Measurements from ENCODE around the gene CT47B1.
"Not testable (repeated sequence)": the region's sequence is repeated elsewhere in the genome, so short reads cannot be mapped to it uniquely, and the experiment has no call there.

DNA sequence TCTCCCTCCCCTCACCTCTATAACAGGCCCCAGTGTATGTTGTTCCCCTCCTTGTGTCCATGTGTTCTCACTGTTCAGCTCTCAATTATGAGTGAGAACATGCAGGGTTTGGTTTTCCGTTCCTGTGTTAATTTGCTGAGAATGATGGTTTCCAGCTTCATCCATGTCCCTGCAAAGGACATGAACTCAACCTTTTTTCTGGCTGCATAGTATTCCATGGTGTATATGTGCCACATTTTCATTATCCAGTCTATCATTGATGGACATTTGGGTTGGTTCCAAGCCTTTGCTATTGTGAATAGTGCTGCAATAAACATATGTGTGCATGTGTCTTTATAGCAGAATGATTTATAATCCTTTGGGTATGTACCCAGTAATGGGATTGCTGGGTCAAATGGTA, 48.5 kb downstream of the CT47B1 start:
- not testable (repeated sequence) for TF ChIP-seq YY1 (tag by site-specific recombination; IDR thresholded peaks at IDR 0.05); KLF9 (tag by site-specific recombination; IDR thresholded peaks at IDR 0.05; ENCODE audit: low read depth); ZNF555 (tag by site-specific recombination; conservative IDR thresholded peaks at IDR 0.05); REPIN1 (tag by site-specific recombination; IDR thresholded peaks at IDR 0.05; ENCODE audit: low read depth)
- TF ChIP-seq, protein P1, sequence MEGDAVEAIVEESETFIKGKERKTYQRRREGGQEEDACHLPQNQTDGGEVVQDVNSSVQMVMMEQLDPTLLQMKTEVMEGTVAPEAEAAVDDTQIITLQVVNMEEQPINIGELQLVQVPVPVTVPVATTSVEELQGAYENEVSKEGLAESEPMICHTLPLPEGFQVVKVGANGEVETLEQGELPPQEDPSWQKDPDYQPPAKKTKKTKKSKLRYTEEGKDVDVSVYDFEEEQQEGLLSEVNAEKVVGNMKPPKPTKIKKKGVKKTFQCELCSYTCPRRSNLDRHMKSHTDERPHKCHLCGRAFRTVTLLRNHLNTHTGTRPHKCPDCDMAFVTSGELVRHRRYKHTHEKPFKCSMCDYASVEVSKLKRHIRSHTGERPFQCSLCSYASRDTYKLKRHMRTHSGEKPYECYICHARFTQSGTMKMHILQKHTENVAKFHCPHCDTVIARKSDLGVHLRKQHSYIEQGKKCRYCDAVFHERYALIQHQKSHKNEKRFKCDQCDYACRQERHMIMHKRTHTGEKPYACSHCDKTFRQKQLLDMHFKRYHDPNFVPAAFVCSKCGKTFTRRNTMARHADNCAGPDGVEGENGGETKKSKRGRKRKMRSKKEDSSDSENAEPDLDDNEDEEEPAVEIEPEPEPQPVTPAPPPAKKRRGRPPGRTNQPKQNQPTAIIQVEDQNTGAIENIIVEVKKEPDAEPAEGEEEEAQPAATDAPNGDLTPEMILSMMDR (tag by site-specific recombination; IDR thresholded peaks at IDR 0.05): not testable (repeated sequence)

All from HEK293 (cell line).